ENCODE measurements around the gene BAIAP2L2.

Gene BAIAP2L2

DNA sequence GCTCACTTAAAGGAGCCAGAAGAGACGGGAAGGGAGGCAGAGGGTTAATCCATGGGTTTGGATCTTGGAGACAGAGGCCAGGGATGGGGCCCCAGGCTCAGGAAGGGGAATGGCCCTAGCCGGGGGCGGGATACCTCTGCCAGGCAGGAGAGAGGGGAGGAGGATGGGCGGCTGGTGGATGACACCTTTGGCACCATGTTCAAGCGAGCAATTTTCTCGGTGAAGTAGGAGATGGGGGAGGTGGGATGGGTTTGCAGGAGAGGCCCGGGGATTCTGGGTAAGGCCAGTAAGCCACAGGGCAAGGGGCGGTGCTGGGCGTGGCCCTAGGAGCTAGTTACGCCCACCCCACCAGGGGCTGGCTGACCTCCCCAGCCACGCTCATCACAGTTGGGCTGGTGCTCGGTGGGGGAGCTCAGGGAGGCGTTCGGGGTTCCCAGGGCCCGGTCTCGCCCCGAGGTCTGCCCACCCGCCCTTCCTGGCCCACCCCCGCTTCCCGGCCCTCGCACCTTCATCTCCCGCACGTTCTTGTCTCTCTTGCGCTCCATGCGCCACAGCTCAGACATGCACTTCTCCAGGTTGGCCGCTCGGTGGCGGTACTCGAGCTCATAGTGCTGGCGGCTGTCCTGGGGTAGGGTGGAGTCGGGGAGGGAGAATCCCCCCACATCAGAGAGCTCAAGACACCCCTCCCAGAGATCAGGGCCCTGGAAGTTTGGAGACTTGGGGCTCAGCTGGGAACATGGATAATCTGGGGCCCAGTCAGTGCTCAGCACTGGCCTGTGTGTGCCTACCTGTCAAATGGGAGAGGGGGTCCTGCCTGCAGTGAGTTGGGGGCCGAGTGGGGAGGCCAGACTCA, 12.7 kb downstream of the BAIAP2L2 start:
- no peaks in the 10 kb centered on the region for H3K36me3 ChIP-seq (replicated peaks)
- DNase-seq, result no peak
- no peak overlapping the region for H3K4me3 ChIP-seq (ENCODE audit: low read depth, low read length)
- no peaks in the 10 kb centered on the region for H3K27me3 ChIP-seq (replicated peaks)
- in situ Hi-C loops (cut with HindIII; ENCODE audit: low pct_ligation_motif_present, low sequenced_read_pairs), result loop anchor here (25.0 kb wide), 1 partner anchor 240 kb away; no protein-coding TSS in a partner anchor
- peak; percentile 71 for TF ChIP-seq CTCF (IDR thresholded peaks at IDR 0.05; ENCODE audit: low read depth, low read length, missing control alignments)
- H3K27ac ChIP-seq, result no peak overlapping the region

- H3K27ac ChIP-seq, result no peak overlapping the region
- no peak for TF ChIP-seq CTCF (IDR thresholded peaks at IDR 0.05; ENCODE audit: low read depth, low read length, missing control alignments)
- in situ Hi-C loops (cut with HindIII; ENCODE audit: low pct_ligation_motif_present, low sequenced_read_pairs), result loop anchor here (25.0 kb wide), 1 partner anchor 240 kb away; no protein-coding TSS in a partner anchor
- H3K27me3 ChIP-seq (replicated peaks), result no peaks in the 10 kb centered on the region
- DNase-seq, result no peak
- H3K4me3 ChIP-seq (ENCODE audit: low read depth, low read length), result no peak overlapping the region
- H3K36me3 ChIP-seq (replicated peaks), result no peaks in the 10 kb centered on the region
Observed at GRCh38 chr22:38097058-38097457, 13.4 kb downstream of the BAIAP2L2 start.

- Histone ChIP-seq H3K36me3 (replicated peaks) (no peaks in the 10 kb centered on the region), H3K27ac (no peak overlapping the region), H3K27me3 (replicated peaks) (no peaks in the 10 kb centered on the region), H3K4me3 (ENCODE audit: low read depth, low read length) (no peak overlapping the region)
- in situ Hi-C loops (cut with HindIII; ENCODE audit: low pct_ligation_motif_present, low sequenced_read_pairs), result loop anchor here (25.0 kb wide), 1 partner anchor 248 kb away; no protein-coding TSS in a partner anchor
- DNase-seq, result no peak
- TF ChIP-seq CTCF (IDR thresholded peaks at IDR 0.05; ENCODE audit: low read depth, low read length, missing control alignments), result no peak
Observed at GRCh38 chr22:38089474-38089851, 21.0 kb downstream of the BAIAP2L2 start.

DNA sequence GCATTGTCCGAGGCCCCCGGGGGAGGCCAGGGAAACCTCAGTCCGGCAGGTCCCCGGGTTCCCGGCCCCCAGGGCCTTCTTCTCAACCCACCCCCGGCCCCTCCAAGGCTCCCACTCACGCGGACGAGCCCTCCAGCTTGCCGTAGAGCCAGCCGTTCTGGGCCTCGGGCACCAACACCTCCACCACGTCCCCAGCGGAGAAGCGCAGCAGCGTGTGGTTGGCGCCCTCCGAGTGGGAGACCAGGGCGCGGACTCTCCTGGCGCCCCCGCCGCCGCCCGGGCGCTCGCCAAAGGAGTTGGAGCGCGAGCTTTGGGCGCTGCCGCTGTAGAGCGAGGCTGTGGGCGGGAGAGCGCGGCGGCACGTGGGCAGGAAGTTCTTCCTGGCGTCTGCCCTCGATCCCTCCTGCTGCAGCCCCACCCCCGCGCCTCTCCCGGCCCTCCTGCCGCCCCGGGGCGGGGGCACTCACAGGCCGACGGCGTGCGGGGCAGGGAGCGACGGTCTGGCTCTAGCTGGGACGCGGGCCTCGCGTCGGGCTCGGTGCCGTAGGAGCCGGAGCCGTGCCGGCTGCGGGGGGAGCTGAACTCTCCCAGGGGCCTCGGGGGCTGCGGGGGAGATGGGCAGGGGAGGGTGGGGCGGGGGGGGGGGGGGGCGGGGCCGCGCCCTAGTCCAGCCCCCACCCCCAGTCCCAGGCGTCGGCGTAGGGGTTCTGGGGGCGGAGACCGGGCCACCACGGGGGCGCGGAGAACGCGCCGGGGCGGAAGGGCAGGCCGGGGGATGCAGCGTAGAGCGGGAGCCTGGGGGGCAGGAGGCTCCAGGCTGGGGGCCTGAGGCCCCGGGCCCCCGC, 21.6 kb downstream of the BAIAP2L2 start:
- no peaks in the 10 kb centered on the region for H3K36me3 ChIP-seq (replicated peaks)
- no peak for DNase-seq
- H3K4me3 ChIP-seq (ENCODE audit: low read depth, low read length), result peak overlapping the region; percentile 9
- no peak overlapping the region for H3K27ac ChIP-seq
- TF ChIP-seq CTCF (IDR thresholded peaks at IDR 0.05; ENCODE audit: low read depth, low read length, missing control alignments), result no peak
- in situ Hi-C loops (cut with HindIII; ENCODE audit: low pct_ligation_motif_present, low sequenced_read_pairs), result loop anchor here (25.0 kb wide), 1 partner anchor 248 kb away; no protein-coding TSS in a partner anchor
- H3K27me3 ChIP-seq (replicated peaks), result no peaks in the 10 kb centered on the region

DNA sequence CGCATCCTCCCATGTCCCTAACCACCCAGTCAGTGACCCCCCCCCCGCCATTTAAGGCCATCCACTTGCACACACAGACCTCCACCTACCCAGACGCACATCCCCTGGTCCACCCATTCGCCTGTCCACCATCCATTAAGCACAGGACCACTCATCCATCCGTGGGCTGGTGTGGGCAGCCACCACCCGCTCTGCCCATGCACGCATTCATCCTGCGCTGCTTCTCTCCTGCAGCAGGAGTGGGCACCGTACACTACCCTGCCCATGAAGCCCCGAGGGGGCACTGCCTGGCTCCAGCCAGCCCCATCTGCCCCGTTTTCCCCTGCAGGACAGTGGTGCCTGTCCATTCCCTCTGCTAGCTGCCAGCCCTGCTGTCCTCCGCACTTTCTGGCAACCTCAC, 22.6 kb downstream of the BAIAP2L2 start:
- in situ Hi-C loops (cut with HindIII; ENCODE audit: low pct_ligation_motif_present, low sequenced_read_pairs), result loop anchor here (25.0 kb wide), 1 partner anchor 249 kb away; no protein-coding TSS in a partner anchor
- no peaks in the 10 kb centered on the region for H3K36me3 ChIP-seq (replicated peaks)
- no peaks in the 10 kb centered on the region for H3K27me3 ChIP-seq (replicated peaks)
- no peak overlapping the region for H3K4me3 ChIP-seq (ENCODE audit: low read depth, low read length)
- no peak overlapping the region for H3K27ac ChIP-seq
- no peak for DNase-seq
- TF ChIP-seq CTCF (IDR thresholded peaks at IDR 0.05; ENCODE audit: low read depth, low read length, missing control alignments), result no peak
